Renal cortex interstitium (tissue), 15 donors: ENCODE data around the gene LIPA. TPM values are rescaled to one million over a fixed set of nuclear protein-coding genes. Genes with fewer than 3 reads are reported as not detected.
"Not testable (repeated sequence)": the region's sequence is repeated elsewhere in the genome, so short reads cannot be mapped to it uniquely, and the experiment has no call there.

Experiments used
- DNase-seq, 11 donors: peaks; one replicate each; pipeline ENCODE4 v3.0.0-alpha.2; 2013; ENCODE audit warnings: low read depth in 9 of 11, low spot score in 4 of 11; ENCODE audit errors: extremely low read depth in 1 of 11
- long read RNA-seq, 16 experiments: transcript quantifications; one replicate each; lab custom pipeline, GENCODE V29; 2026
- polyA plus RNA-seq, 3 donors: library from polyadenylated mRNA; unstranded; fragments of 120-200 nt; gene quantifications; one replicate each; pipeline ENCODE4 v1.2.1, GENCODE V29; 2013; ENCODE audit not compliant: insufficient read length in 3 of 3

The LIPA gene
- polyA plus RNA-seq = 10 to 100 TPM; 44.1 to 57.6 (median 47.9) TPM
- long read RNA-seq, donor 1, transcript LIPA-202 (10 exons, 2,782 nt) = major isoform, 10 of 18 reads
- long read RNA-seq, donor 1, partial matches to known transcripts = 0 of 18 reads
- long read RNA-seq, donor 1, other reads (novel, unspliced or antisense) = 8 of 18 reads
- long read RNA-seq, donor 2, transcript LIPA-202 (10 exons, 2,782 nt) = major isoform, 5 of 13 reads
- long read RNA-seq, donor 2, partial matches to known transcripts = 0 of 13 reads
- long read RNA-seq, donor 2, other reads (novel, unspliced or antisense) = 8 of 13 reads
- long read RNA-seq, donor 3, transcript LIPA-202 (10 exons, 2,782 nt) = major isoform, 17 of 26 reads
- long read RNA-seq, donor 3, partial matches to known transcripts = 0 of 26 reads
- long read RNA-seq, donor 3, other reads (novel, unspliced or antisense) = 9 of 26 reads
- long read RNA-seq, donor 4, transcript LIPA-202 (10 exons, 2,782 nt) = major isoform, 9 of 9 reads
- long read RNA-seq, donor 4, partial matches to known transcripts = 0 of 9 reads
- long read RNA-seq, donor 4, other reads (novel, unspliced or antisense) = 0 of 9 reads
- long read RNA-seq, donor 5 = 0 reads
- long read RNA-seq, donor 6, transcript LIPA-202 (10 exons, 2,782 nt) = major isoform, 5 of 19 reads
- long read RNA-seq, donor 6, partial matches to known transcripts = 0 of 19 reads
- long read RNA-seq, donor 6, other reads (novel, unspliced or antisense) = 14 of 19 reads
- long read RNA-seq, donor 7, transcript LIPA-202 (10 exons, 2,782 nt) = major isoform, 10 of 26 reads
- long read RNA-seq, donor 7, partial matches to known transcripts = 6 of 26 reads
- long read RNA-seq, donor 7, other reads (novel, unspliced or antisense) = 10 of 26 reads
- long read RNA-seq, donor 8, transcript LIPA-202 (10 exons, 2,782 nt) = major isoform, 21 of 88 reads
- long read RNA-seq, donor 8, partial matches to known transcripts = 49 of 88 reads
- long read RNA-seq, donor 8, other reads (novel, unspliced or antisense) = 18 of 88 reads
- long read RNA-seq, donor 9, transcript LIPA-202 (10 exons, 2,782 nt) = major isoform, 12 of 20 reads
- long read RNA-seq, donor 9, partial matches to known transcripts = 0 of 20 reads
- long read RNA-seq, donor 9, other reads (novel, unspliced or antisense) = 8 of 20 reads
- long read RNA-seq, donor 10, transcript LIPA-202 (10 exons, 2,782 nt) = major isoform, 8 of 14 reads
- long read RNA-seq, donor 10, partial matches to known transcripts = 0 of 14 reads
- long read RNA-seq, donor 10, other reads (novel, unspliced or antisense) = 6 of 14 reads
- long read RNA-seq, donor 11, transcript LIPA-202 (10 exons, 2,782 nt) = major isoform, 12 of 30 reads
- long read RNA-seq, donor 11, partial matches to known transcripts = 18 of 30 reads
- long read RNA-seq, donor 11, other reads (novel, unspliced or antisense) = 0 of 30 reads
- long read RNA-seq, donor 12, transcript LIPA-202 (10 exons, 2,782 nt) = major isoform, 8 of 28 reads
- long read RNA-seq, donor 12, partial matches to known transcripts = 0 of 28 reads
- long read RNA-seq, donor 12, other reads (novel, unspliced or antisense) = 20 of 28 reads
- long read RNA-seq, donor 13 = 0 reads
- long read RNA-seq, donor 14, transcript LIPA-202 (10 exons, 2,782 nt) = major isoform, 8 of 8 reads
- long read RNA-seq, donor 14, partial matches to known transcripts = 0 of 8 reads
- long read RNA-seq, donor 14, other reads (novel, unspliced or antisense) = 0 of 8 reads
- long read RNA-seq, donor 15, partial matches to known transcripts = 0 of 4 reads
- long read RNA-seq, donor 15, other reads (novel, unspliced or antisense) = 0 of 4 reads
- long read RNA-seq, donor 16, transcript LIPA-202 (10 exons, 2,782 nt) = major isoform, 34 of 79 reads
- long read RNA-seq, donor 16, partial matches to known transcripts = 10 of 79 reads
- long read RNA-seq, donor 16, other reads (novel, unspliced or antisense) = 35 of 79 reads

GRCh38 chr10:89251409-89252224 lies at the start of gene LIPA:
TSS of gene LIPA (minus strand) at chr10:89251775. CDS start at chr10:89247648, 4,127 bp downstream.
- DNase-seq = peak; percentile 74 to 93 (median 89)

- DNase-seq = peak in 3 of 11 donors; percentile 6 to 19 (median 7)
Observed at GRCh38 chr10:89301232-89301631, 49.7 kb upstream of the LIPA start.

- DNase-seq = no peak
Observed at GRCh38 chr10:89299031-89299430, 47.5 kb upstream of the LIPA start.

GRCh38 chr10:89297791-89298190 lies 46.2 kb upstream of the LIPA start:
- DNase-seq = no peak

- DNase-seq = no peak
Observed at GRCh38 chr10:89297356-89297755, 45.8 kb upstream of the LIPA start.

GRCh38 chr10:89296220-89296648 lies 44.7 kb upstream of the LIPA start:
- DNase-seq = no peak

GRCh38 chr10:89295597-89295996 lies 44.0 kb upstream of the LIPA start:
- no peak for DNase-seq

GRCh38 chr10:89294721-89295239 lies 43.2 kb upstream of the LIPA start:
- DNase-seq = no peak

- not testable (repeated sequence) for DNase-seq
Observed at GRCh38 chr10:89285303-89285702, 33.7 kb upstream of the LIPA start.

- not testable (repeated sequence) for DNase-seq
Observed at GRCh38 chr10:89284711-89285110, 33.1 kb upstream of the LIPA start.

GRCh38 chr10:89283936-89284475 lies 32.4 kb upstream of the LIPA start:
- peak in 8 of 11 donors; percentile 40 to 74 (median 59) for DNase-seq

GRCh38 chr10:89283025-89283935 lies 31.7 kb upstream of the LIPA start:
- peak in 5 of 11 donors; percentile 25 to 50 (median 39) for DNase-seq

GRCh38 chr10:89281606-89282395 lies 30.2 kb upstream of the LIPA start:
- no peak for DNase-seq

GRCh38 chr10:89280508-89280907 lies 28.9 kb upstream of the LIPA start:
- DNase-seq = no peak
